Ovary (tissue), 3 donors: ENCODE measurements around the gene WASHC2A.
"Not testable (repeated sequence)": the region's sequence is repeated elsewhere in the genome, so short reads cannot be mapped to it uniquely, and the experiment has no call there.

Source experiments
- EP300 ChIP-seq: sonication (generic); formaldehyde crosslinking; IDR thresholded peaks from one replicate; pipeline ENCODE4 v1.6.1; 2017; ENCODE audit warnings: antibody characterized with exemption
- POLR2A ChIP-seq: fragments of 450-650 bp; IDR thresholded peaks from one replicate; pipeline ENCODE4 v1.6.1; 2017; ENCODE audit warnings: antibody characterized with exemption, mild to moderate bottlenecking, moderate library complexity
- TF ChIP-seq, protein P1 (sequence below), 3 donors: fragments of 450-650 bp in 2 of 3; fragments of 200-600 bp in 1 of 3; IDR thresholded peaks; one replicate each; pipeline versions ENCODE4 v1.5.1 to v1.8.0; 2016 to 2022; ENCODE audit warnings: antibody characterized with exemption in 3 of 3, mild to moderate bottlenecking in 1 of 3
- donor health status: DM: no; HTN: no; CAD: no.

DNA sequence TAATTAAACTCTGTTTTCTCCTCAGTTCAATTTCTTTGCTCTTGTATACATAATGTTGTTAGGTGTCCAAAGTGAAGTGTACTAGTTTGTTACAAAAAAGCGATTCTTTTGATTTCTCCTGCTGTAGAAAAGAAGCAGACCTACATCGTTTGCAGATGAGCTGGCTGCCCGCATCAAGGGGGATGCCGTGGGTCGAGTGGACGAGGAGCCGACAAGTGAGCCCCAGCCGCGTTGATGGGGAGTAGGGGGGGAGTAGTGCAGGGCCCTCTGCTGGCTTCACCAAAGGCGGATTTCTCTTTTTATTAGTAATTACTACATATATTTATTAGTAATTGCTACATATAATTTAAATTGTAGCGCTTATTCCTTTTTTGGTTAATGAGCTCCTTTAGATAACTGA lies 23.6 kb downstream of the WASHC2A start:
- TF ChIP-seq, protein P1, sequence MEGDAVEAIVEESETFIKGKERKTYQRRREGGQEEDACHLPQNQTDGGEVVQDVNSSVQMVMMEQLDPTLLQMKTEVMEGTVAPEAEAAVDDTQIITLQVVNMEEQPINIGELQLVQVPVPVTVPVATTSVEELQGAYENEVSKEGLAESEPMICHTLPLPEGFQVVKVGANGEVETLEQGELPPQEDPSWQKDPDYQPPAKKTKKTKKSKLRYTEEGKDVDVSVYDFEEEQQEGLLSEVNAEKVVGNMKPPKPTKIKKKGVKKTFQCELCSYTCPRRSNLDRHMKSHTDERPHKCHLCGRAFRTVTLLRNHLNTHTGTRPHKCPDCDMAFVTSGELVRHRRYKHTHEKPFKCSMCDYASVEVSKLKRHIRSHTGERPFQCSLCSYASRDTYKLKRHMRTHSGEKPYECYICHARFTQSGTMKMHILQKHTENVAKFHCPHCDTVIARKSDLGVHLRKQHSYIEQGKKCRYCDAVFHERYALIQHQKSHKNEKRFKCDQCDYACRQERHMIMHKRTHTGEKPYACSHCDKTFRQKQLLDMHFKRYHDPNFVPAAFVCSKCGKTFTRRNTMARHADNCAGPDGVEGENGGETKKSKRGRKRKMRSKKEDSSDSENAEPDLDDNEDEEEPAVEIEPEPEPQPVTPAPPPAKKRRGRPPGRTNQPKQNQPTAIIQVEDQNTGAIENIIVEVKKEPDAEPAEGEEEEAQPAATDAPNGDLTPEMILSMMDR (IDR thresholded peaks at IDR 0.05), result not testable (repeated sequence)
- not testable (repeated sequence) for TF ChIP-seq EP300, POLR2A
